ENCODE data around the gene ANKAR. TPM values are rescaled to one million over a fixed set of nuclear protein-coding genes. Genes with fewer than 3 reads are reported as not detected.

ANKAR gene
- total RNA-seq, 4 donors from 2014 or later: 3.7 to 36.1 (median 13.4) TPM

GRCh38 chr2:189719571-189719970 is 45.1 kb downstream of the ANKAR start:
- Histone ChIP-seq H3K36me3 (peaks cover 0 to 11% of the 10 kb centered on the region in 2 donors), H3K27ac (no peak overlapping the region), H3K27me3 (no peaks in the 10 kb centered on the region), H3K4me1 (no peaks in the 10 kb centered on the region), H3K9me3 (no peaks in the 10 kb centered on the region), H3K4me3 (no peak overlapping the region)
- TF ChIP-seq EP300 (IDR thresholded peaks at IDR 0.05) (no peak), POLR2AphosphoS5 (IDR thresholded peaks at IDR 0.05) (no peak), CTCF (IDR thresholded peaks at IDR 0.05) (no peak)
- WGBS, 2 donors (ENCODE audit: low coverage in 1 of 2): 84 to 90% methylated on average over 4 of the region's 4 CpGs
- no peak for ATAC-seq

- TF ChIP-seq CTCF (IDR thresholded peaks at IDR 0.05) (no peak), POLR2AphosphoS5 (IDR thresholded peaks at IDR 0.05) (no peak), POLR2A (IDR thresholded peaks at IDR 0.05) (no peak), EP300 (IDR thresholded peaks at IDR 0.05) (no peak)
- ATAC-seq: no peak
- Histone ChIP-seq H3K4me1 (no peaks in the 10 kb centered on the region), H3K27me3 (no peaks in the 10 kb centered on the region), H3K9me3 (no peaks in the 10 kb centered on the region), H3K36me3 (peaks cover 0 to 18% of the 10 kb centered on the region in 2 donors), H3K4me3 (no peak overlapping the region), H3K27ac (no peak overlapping the region)
Observed at GRCh38 chr2:189723192-189723591, 48.7 kb downstream of the ANKAR start.

Other genes starting within 250 kb of the ANKAR start
- gene WDR75, start 233.2 kb upstream of the ANKAR start, total RNA-seq: 10 to 100 TPM; 19.7 to 42.6 (median 28.3) TPM
- gene SLC40A1, start 93.9 kb upstream of the ANKAR start, total RNA-seq: 10 to 100 TPM; 32.1 to 96.3 (median 57.2) TPM
- 10 to 100 TPM; 40.3 to 76.1 (median 52.9) TPM for gene ASNSD1, start 13.2 kb upstream of the ANKAR start, total RNA-seq
- gene OSGEPL1, start 88.1 kb downstream of the ANKAR start, total RNA-seq: 1 to 10 TPM; 5.0 to 7.7 (median 6.5) TPM
- gene ORMDL1, start 109.7 kb downstream of the ANKAR start, total RNA-seq: 10 to 100 TPM; 33.5 to 70.5 (median 53.8) TPM
- gene PMS1, start 109.8 kb downstream of the ANKAR start, total RNA-seq: 10 to 100 TPM; 11.4 to 22.9 (median 14.4) TPM